22Rv1 (cell line): ENCODE data around the gene TEX44.

ENCODE experiments used
- H3K27ac ChIP-seq: fragments of 450-650 bp; 2 replicates; pipeline ENCODE4 v1.5.1; 2017
- CTCF ChIP-seq: fragments of 450-650 bp; IDR thresholded peaks from 2 replicates; pipeline ENCODE4 v1.5.1; 2017; ENCODE audit warnings: mild to moderate bottlenecking
- ZFX ChIP-seq: fragments of 450-650 bp; IDR thresholded peaks from 2 replicates; pipeline ENCODE4 v1.6.1; 2017; ENCODE audit warnings: antibody characterized with exemption, borderline replicate concordance

Gene TEX44

DNA sequence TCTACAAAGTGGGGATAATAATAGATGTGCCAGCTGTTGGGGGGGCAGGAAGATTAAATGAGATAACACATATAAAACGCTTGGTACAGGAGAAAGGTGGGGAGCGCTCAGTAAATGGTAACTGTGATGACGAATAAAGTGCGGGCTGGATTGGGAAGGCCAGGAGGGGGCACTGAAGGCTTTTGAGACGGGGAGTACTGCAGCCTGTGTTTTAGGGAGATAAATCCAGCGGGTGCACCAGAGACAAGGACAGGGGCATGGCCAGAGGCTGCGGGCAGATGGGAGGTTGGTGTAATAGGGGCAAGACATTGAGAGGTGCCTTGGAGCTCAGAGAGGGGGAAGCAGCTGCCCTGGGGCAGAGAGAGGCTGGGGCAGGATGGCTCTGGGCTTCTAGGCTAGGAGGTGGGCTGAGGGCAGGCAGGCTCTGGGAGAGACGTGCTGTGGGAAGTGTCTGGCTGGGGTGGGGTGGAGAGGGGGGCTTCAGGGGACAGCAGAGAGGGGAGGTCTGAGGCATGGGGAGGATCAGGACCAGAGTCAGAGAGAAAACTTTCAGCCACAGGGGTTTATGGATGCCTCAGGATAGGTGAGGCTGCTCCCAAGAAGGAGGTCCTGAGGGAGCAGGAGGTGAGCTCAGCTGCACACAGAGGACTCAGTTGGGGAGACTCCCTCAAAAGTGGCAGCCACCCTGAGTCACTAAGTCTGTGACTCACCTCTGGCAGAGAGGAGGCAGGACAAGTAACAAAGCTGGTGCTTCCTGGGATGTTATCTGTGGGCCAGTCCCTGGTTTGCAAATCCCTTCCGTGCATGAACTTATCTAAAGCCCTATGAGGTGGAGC, 18.8 kb downstream of the TEX44 start:
- no peak for TF ChIP-seq CTCF
- no peak for TF ChIP-seq ZFX
- no peak overlapping the region for H3K27ac ChIP-seq

- H3K27ac ChIP-seq = 0 out of 2 replicates have a peak overlapping the region, but pooled peaks have one; percentile 29
Measured at GRCh38 chr2:231612109-231612455, 19.4 kb downstream of the TEX44 start.

GRCh38 chr2:231612456-231613330, 20.0 kb downstream of the TEX44 start:
- TF ChIP-seq CTCF (peak; percentile 94), ZFX (no peak)
- peak overlapping the region; percentile 63 for H3K27ac ChIP-seq

More at GRCh38 chr2:231612109-231612455, 19.4 kb downstream of the TEX44 start:
- TF ChIP-seq CTCF (no peak), ZFX (no peak)

GRCh38 chr2:231613331-231613662, 20.6 kb downstream of the TEX44 start:
- TF ChIP-seq CTCF (no peak), ZFX (no peak)
- H3K27ac ChIP-seq = peak overlapping the region; percentile 63

GRCh38 chr2:231613663-231614558, 21.2 kb downstream of the TEX44 start:
- H3K27ac ChIP-seq = peak overlapping the region; percentile 63
- TF ChIP-seq CTCF = peak; percentile 45
- no peak for TF ChIP-seq ZFX

GRCh38 chr2:231614559-231615057, 21.9 kb downstream of the TEX44 start:
- TF ChIP-seq CTCF (no peak), ZFX (no peak)
- H3K27ac ChIP-seq = no peak overlapping the region
